ENCODE measurements around the gene PARP9. TPM values are rescaled to one million over a fixed set of nuclear protein-coding genes. Genes with fewer than 3 reads are reported as not detected.

The PARP9 gene
- total and polyA plus RNA-seq, 10 of the 15 experiments (the other 5 are each of a cell fraction or from before 2014, with no cell fraction given), result 34.0 to 122 (median 46.1) TPM

GRCh38 chr3:122609798-122610559, 45.9 kb upstream of the PARP9 start (continued):
- TF ChIP-seq E4F1 (IDR thresholded peaks at IDR 0.05; ENCODE audit: borderline replicate concordance, partially characterized antibody), result no peak
- peak; percentile 75; the same call in 1 of the 2 replicates for TF ChIP-seq ZNF24 (IDR thresholded peaks at IDR 0.05)
- no peak for TF ChIP-seq WRNIP1 (IDR thresholded peaks at IDR 0.05; ENCODE audit: borderline replicate concordance, low read depth, low read length)
- TF ChIP-seq SKIL (IDR thresholded peaks at IDR 0.05; ENCODE audit: low read depth, poor library complexity, severe bottlenecking), result peak; percentile 100
- peak; percentile 97 for TF ChIP-seq ZBED1 (IDR thresholded peaks at IDR 0.05; ENCODE audit: borderline replicate concordance)
- no peak for TF ChIP-seq ZNF274 (IDR thresholded peaks at IDR 0.05; ENCODE audit: insufficient read depth, insufficient read length)
- TF ChIP-seq PKNOX1 (IDR thresholded peaks at IDR 0.05), result peak; percentile 86
- no peak; the same call in 1 of the 2 replicates for TF ChIP-seq ZNF207 (IDR thresholded peaks at IDR 0.05; ENCODE audit: borderline replicate concordance)
- no peak for TF ChIP-seq NFYB (IDR thresholded peaks at IDR 0.05; ENCODE audit: insufficient read depth, low read depth, low read length)
- no peak for TF ChIP-seq SREBF1 (IDR thresholded peaks at IDR 0.05; ENCODE audit: low read length)
- TF ChIP-seq SUZ12 (IDR thresholded peaks at IDR 0.05; ENCODE audit: unreplicated experiment), result no peak
- TF ChIP-seq NR2F1 (conservative IDR thresholded peaks at IDR 0.05), result peak; percentile 58
- no peak for TF ChIP-seq CHD1 (IDR thresholded peaks at IDR 0.05; ENCODE audit: low read depth, low read length)
- no peak for TF ChIP-seq HSF1 (IDR thresholded peaks at IDR 0.05; ENCODE audit: low read depth, low read length)
- peak; percentile 95 for TF ChIP-seq IKZF1 (conservative IDR thresholded peaks at IDR 0.05)

Data from GM12878 (cell line).